ENCODE measurements around the gene TTLL1.

DNA sequence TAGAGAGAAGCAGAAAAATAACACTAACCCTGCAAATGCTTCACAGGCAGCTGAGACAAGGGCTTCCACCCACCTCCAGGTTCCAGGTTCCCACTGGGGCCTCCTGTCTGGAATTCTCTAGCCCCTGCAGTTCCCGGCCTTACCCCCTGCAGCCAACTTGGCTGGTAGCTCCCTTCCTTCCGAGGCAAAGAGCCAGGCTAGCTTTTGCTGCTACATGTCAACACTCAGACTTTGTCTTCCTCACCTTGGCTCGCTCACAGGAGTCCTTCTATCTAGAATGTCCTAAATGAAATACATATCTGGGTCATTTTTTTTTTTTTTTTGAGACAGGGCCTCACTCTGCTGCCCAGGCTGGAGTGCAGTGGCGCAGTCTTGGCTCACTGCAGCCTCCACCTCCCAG lies 9.9 kb upstream of the TTLL1 start:
- TF ChIP-seq CTCF (conservative IDR thresholded peaks at IDR 0.05; ENCODE audit: low read depth, low read length) (no peak), MXI1 (IDR thresholded peaks at IDR 0.05; ENCODE audit: borderline replicate concordance, low read depth, low read length) (no peak), POLR2A (IDR thresholded peaks at IDR 0.05; ENCODE audit: low read depth, low read length) (no peak), SMC3 (IDR thresholded peaks at IDR 0.05; ENCODE audit: low read depth, low read length) (no peak), RCOR1 (IDR thresholded peaks at IDR 0.05; ENCODE audit: insufficient replicate concordance, low read length) (no peak), CEBPB (IDR thresholded peaks at IDR 0.05; ENCODE audit: low read depth, low read length) (no peak), MAFK (IDR thresholded peaks at IDR 0.05; ENCODE audit: low read depth, low read length) (no peak), FOS (IDR thresholded peaks at IDR 0.05; ENCODE audit: low read depth, low read length) (no peak), USF2 (IDR thresholded peaks at IDR 0.05; ENCODE audit: low read depth, low read length) (no peak)
- TF ChIP-seq, protein P1, sequence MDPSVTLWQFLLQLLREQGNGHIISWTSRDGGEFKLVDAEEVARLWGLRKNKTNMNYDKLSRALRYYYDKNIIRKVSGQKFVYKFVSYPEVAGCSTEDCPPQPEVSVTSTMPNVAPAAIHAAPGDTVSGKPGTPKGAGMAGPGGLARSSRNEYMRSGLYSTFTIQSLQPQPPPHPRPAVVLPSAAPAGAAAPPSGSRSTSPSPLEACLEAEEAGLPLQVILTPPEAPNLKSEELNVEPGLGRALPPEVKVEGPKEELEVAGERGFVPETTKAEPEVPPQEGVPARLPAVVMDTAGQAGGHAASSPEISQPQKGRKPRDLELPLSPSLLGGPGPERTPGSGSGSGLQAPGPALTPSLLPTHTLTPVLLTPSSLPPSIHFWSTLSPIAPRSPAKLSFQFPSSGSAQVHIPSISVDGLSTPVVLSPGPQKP (IDR thresholded peaks at IDR 0.05; ENCODE audit: borderline replicate concordance, low read depth, low read length): no peak
